OCI-LY1 (cell line): Measurements from ENCODE around the gene STK36.

Source experiments
- H2AFZ ChIP-seq: fragments of 200-600 bp; sonication (generic), shearing (Covaris generic); 2 replicates; pipeline ENCODE4 v1.6.0; 2014; ENCODE audit warnings: antibody characterized with exemption, mild to moderate bottlenecking, low read length
- H3F3A ChIP-seq: fragments of 200-600 bp; sonication (generic), shearing (Covaris generic); 2 replicates; pipeline ENCODE4 v1.6.0; 2014; ENCODE audit warnings: mild to moderate bottlenecking, antibody characterized with exemption, low read length, moderate library complexity; ENCODE audit not compliant: insufficient read depth
- H3K27ac ChIP-seq: fragments of 200-600 bp; sonication (generic); 2 replicates; pipeline ENCODE4 v1.5.1; 2014; ENCODE audit warnings: low read length, mixed run types, mild to moderate bottlenecking, low read depth; ENCODE audit not compliant: poor library complexity, severe bottlenecking
- H3K27me3 ChIP-seq: fragments of 200-600 bp; sonication (generic); 2 replicates; pipeline ENCODE4 v1.6.0; 2014; ENCODE audit warnings: antibody characterized with exemption, mild to moderate bottlenecking, low read length, moderate library complexity; ENCODE audit not compliant: insufficient read depth
- H3K36me3 ChIP-seq: fragments of 200-600 bp; sonication (generic); 2 replicates; pipeline ENCODE4 v1.6.1; 2014; ENCODE audit warnings: mild to moderate bottlenecking, antibody characterized with exemption, low read length, moderate library complexity, mixed read lengths; ENCODE audit not compliant: insufficient read depth
- H3K4me1 ChIP-seq: fragments of 200-600 bp; sonication (generic); 2 replicates; pipeline ENCODE4 v1.5.1; 2014; ENCODE audit warnings: mild to moderate bottlenecking, low read length, moderate library complexity; ENCODE audit not compliant: insufficient read depth, severe bottlenecking
- H3K4me2 ChIP-seq: fragments of 200-600 bp; sonication (generic), shearing (Covaris generic); 2 replicates; pipeline ENCODE4 v1.6.1; 2014; ENCODE audit warnings: low read length
- H3K4me3 ChIP-seq: fragments of 200-600 bp; sonication (generic); 2 replicates; pipeline ENCODE4 v1.5.1; 2014; ENCODE audit warnings: low read length, low read depth, mild to moderate bottlenecking, mixed read lengths; ENCODE audit not compliant: poor library complexity, severe bottlenecking
- H3K79me2 ChIP-seq: fragments of 200-600 bp; shearing (Covaris generic); 2 replicates; pipeline ENCODE4 v1.6.1; 2016; ENCODE audit warnings: mixed run types, low read length, mixed read lengths; ENCODE audit not compliant: insufficient read depth
- H3K9ac ChIP-seq: fragments of 200-600 bp; sonication (generic), shearing (Covaris generic); 2 replicates; pipeline ENCODE4 v1.6.1; 2014; ENCODE audit warnings: mild to moderate bottlenecking, low read length, mixed read lengths
- H3K9me2 ChIP-seq: fragments of 200-600 bp; sonication (generic), shearing (Covaris generic); 2 replicates; pipeline ENCODE4 v1.6.1; 2014; ENCODE audit warnings: low read depth, mild to moderate bottlenecking, low read length, mixed read lengths
- H3K9me3 ChIP-seq: fragments of 200-600 bp; shearing (Covaris generic); 2 replicates; pipeline ENCODE4 v1.6.1; 2014; ENCODE audit warnings: low read length, mixed read lengths
- H4K20me1 ChIP-seq: fragments of 200-600 bp; sonication (generic), shearing (Covaris generic); 2 replicates; pipeline ENCODE4 v1.6.0; 2016; ENCODE audit warnings: mild to moderate bottlenecking, low read length; ENCODE audit not compliant: insufficient read depth
- CTCF ChIP-seq: fragments of 200-600 bp; sonication (generic), shearing (Covaris generic); IDR thresholded peaks from 2 replicates; pipeline ENCODE4 v1.5.1; 2017; ENCODE audit warnings: mild to moderate bottlenecking, antibody characterized with exemption, low read length, moderate library complexity, mixed read lengths
- EZH2 ChIP-seq: fragments of 200-600 bp; sonication (generic), shearing (Covaris generic); IDR thresholded peaks from 2 replicates; pipeline ENCODE4 v1.8.0; 2017; ENCODE audit warnings: borderline replicate concordance, mixed run types, mild to moderate bottlenecking, antibody characterized with exemption, low read length, moderate library complexity, mixed read lengths

Gene STK36

GRCh38 chr2:218655751-218656150, 16.1 kb upstream of the STK36 start:
- Histone ChIP-seq H3K4me3 (no peak overlapping the region), H3K36me3 (peaks cover 72% of the 10 kb centered on the region), H3K4me1 (peaks cover 17% of the 10 kb centered on the region), H3K27me3 (no peaks in the 10 kb centered on the region), H3F3A (no peaks in the 10 kb centered on the region), H2AFZ (no peak overlapping the region), H3K9ac (no peak overlapping the region), H3K9me3 (no peaks in the 10 kb centered on the region), H4K20me1 (no peaks in the 10 kb centered on the region), H3K79me2 (peaks cover 7% of the 10 kb centered on the region), H3K4me2 (no peak overlapping the region), H3K9me2 (no peaks in the 10 kb centered on the region), H3K27ac (no peak overlapping the region)
- TF ChIP-seq CTCF (no peak), EZH2 (no peak)

GRCh38 chr2:218658671-218659257, 13.1 kb upstream of the STK36 start:
- Histone ChIP-seq H3K4me2 (peak overlapping the region; percentile 91), H4K20me1 (no peaks in the 10 kb centered on the region), H3K9ac (peak overlapping the region; percentile 98), H3K27ac (peak overlapping the region; percentile 5), H2AFZ (no peak overlapping the region; the same call in 1 of the 2 replicates), H3K9me2 (no peaks in the 10 kb centered on the region), H3K36me3 (peaks cover 71% of the 10 kb centered on the region), H3K4me1 (peaks cover 20% of the 10 kb centered on the region), H3K27me3 (no peaks in the 10 kb centered on the region), H3K9me3 (no peaks in the 10 kb centered on the region), H3K4me3 (peak overlapping the region; percentile 80), H3K79me2 (peaks cover 7% of the 10 kb centered on the region), H3F3A (no peaks in the 10 kb centered on the region)
- TF ChIP-seq EZH2, result no peak
- peak; percentile 75 for TF ChIP-seq CTCF

GRCh38 chr2:218659258-218659987, 12.5 kb upstream of the STK36 start, which contains the start of the genes BCS1L and ZNF142:
Gene BCS1L (plus strand): TSS chr2:218659683. CDS start chr2:218660988, 1,305 bp downstream.
Gene ZNF142 (minus strand): TSS chr2:218659623. CDS start chr2:218656429, 3,194 bp downstream.
- H3K9ac ChIP-seq, result peak within 1 kb of the TSS; percentile 98
- H3K27ac ChIP-seq, result peak within 1 kb of the TSS; percentile 5
- H2AFZ ChIP-seq, result peak within 1 kb of the TSS; percentile 68
- H3K9me3 ChIP-seq, result no peaks in the 10 kb centered on the region
- no peaks in the 10 kb centered on the region for H3K27me3 ChIP-seq
- H4K20me1 ChIP-seq, result no peaks in the 10 kb centered on the region
- TF ChIP-seq EZH2 (no peak), CTCF (no peak)
- peak within 1 kb of the TSS; percentile 80 for H3K4me3 ChIP-seq
- H3K4me2 ChIP-seq, result peak within 1 kb of the TSS; percentile 91
- no peaks in the 10 kb centered on the region for H3F3A ChIP-seq
- no peaks in the 10 kb centered on the region for H3K9me2 ChIP-seq
- peaks cover 71% of the 10 kb centered on the region for H3K36me3 ChIP-seq
- peaks cover 20% of the 10 kb centered on the region for H3K4me1 ChIP-seq
- H3K79me2 ChIP-seq, result peaks cover 7% of the 10 kb centered on the region
